Bronchial epithelial cell (primary cell): Measurements from ENCODE around the gene TMEM87B. TPM values are rescaled to one million over a fixed set of nuclear protein-coding genes. Genes with fewer than 3 reads are reported as not detected.
"Not testable (repeated sequence)": the region's sequence is repeated elsewhere in the genome, so short reads cannot be mapped to it uniquely, and the experiment has no call there.

ENCODE experiments used
- DNase-seq: peaks from one replicate; pipeline ENCODE4 v3.0.0-alpha.2; 2010; ENCODE audit warnings: low read depth
- FAIRE-seq: peaks from 2 replicates; lab custom pipeline; 2011; peaks lifted over from hg19 to GRCh38; lab: Jason Lieb, UNC
- H3K27me3 ChIP-seq: 2 replicates; pipeline ENCODE4 v1.5.1; 2011; ENCODE audit warnings: low read length; ENCODE audit not compliant: control insufficient read depth, insufficient read depth
- H3K36me3 ChIP-seq: 2 replicates; pipeline ENCODE4 v1.5.1; 2011; ENCODE audit warnings: low read length; ENCODE audit not compliant: control insufficient read depth, insufficient read depth
- H3K4me3 ChIP-seq: 2 replicates; pipeline ENCODE4 v1.5.1; 2011; ENCODE audit warnings: mild to moderate bottlenecking, low read depth, low read length, control low read depth
- total RNA-seq: library from RNA; depleted of rRNA; stranded (reverse); fragments of >200 nt; gene quantifications from 2 replicates; pipeline ENCODE4 v1.2.1, GENCODE V29; 2014
- TF ChIP-seq, protein P1 (sequence below): IDR thresholded peaks from 2 replicates; pipeline ENCODE4 v1.5.1; 2011; ENCODE audit warnings: mild to moderate bottlenecking, moderate library complexity, low read length, control low read depth, inconsistent platforms; ENCODE audit not compliant: insufficient read depth, severe bottlenecking

Gene TMEM87B
- total RNA-seq, 1 donor from 2014 or later: 37.1 TPM

DNA sequence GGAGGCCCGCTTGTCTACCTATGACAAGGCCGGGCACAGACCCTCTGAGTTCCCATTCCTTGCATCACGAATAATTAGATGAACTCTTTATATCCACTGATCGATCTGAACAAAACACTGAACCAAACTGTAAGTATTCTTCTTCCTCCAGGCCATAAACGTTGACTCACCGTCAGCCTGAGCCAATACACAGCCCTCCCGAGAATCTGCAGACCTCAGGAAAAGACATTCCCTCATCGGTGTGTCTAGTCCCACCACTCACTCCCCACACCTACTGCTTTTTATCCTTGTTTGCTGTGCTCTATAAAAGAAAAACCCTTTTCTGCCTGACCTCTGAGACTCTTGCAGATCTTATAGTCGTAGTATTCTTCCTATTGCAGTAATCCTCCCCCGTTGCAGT, 41.0 kb downstream of the TMEM87B start:
- TF ChIP-seq, protein P1, sequence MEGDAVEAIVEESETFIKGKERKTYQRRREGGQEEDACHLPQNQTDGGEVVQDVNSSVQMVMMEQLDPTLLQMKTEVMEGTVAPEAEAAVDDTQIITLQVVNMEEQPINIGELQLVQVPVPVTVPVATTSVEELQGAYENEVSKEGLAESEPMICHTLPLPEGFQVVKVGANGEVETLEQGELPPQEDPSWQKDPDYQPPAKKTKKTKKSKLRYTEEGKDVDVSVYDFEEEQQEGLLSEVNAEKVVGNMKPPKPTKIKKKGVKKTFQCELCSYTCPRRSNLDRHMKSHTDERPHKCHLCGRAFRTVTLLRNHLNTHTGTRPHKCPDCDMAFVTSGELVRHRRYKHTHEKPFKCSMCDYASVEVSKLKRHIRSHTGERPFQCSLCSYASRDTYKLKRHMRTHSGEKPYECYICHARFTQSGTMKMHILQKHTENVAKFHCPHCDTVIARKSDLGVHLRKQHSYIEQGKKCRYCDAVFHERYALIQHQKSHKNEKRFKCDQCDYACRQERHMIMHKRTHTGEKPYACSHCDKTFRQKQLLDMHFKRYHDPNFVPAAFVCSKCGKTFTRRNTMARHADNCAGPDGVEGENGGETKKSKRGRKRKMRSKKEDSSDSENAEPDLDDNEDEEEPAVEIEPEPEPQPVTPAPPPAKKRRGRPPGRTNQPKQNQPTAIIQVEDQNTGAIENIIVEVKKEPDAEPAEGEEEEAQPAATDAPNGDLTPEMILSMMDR: no peak
- DNase-seq (no peak), FAIRE-seq (no peak)

DNA sequence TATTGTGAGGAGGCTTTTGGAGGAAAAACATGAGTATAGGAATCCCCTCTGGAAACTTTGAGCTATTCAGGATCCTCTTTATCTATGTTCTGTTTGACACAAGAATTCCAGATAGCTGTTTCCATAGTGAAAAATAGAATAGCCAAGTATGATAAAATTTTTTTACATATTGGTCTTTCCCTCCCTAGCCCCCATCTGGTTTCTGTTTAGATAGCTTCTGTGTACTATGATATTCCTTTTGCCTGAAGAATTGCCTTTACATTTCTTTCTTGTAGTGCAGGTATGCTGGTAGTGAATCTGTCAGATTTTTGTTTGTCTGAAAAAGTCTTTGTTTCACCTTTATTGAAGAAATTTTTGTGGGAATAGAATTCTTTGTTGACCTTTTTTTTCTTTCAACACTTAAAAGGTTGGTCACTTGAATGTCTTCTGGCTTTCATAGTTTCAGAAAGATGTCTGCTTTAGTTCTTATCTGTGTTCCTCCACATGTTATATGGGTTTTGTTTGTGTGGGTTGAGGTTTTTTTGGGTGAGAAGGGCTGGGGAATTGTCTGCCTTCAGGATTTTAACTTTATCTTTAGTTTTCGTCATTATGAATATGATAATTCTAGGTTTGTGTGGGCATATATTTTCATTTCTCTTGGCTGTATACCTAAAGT, 53.2 kb downstream of the TMEM87B start:
- H3K4me3 ChIP-seq: no peak overlapping the region
- FAIRE-seq: no peak
- H3K27me3 ChIP-seq: no peaks in the 10 kb centered on the region
- peaks cover 10% of the 10 kb centered on the region for H3K36me3 ChIP-seq
- DNase-seq: no peak
- TF ChIP-seq, protein P1: no peak

More for the DNA sequence above, 41.0 kb downstream of the TMEM87B start:
- Histone ChIP-seq H3K36me3 (peaks cover 6% of the 10 kb centered on the region), H3K27me3 (no peaks in the 10 kb centered on the region), H3K4me3 (no peak overlapping the region)

DNA sequence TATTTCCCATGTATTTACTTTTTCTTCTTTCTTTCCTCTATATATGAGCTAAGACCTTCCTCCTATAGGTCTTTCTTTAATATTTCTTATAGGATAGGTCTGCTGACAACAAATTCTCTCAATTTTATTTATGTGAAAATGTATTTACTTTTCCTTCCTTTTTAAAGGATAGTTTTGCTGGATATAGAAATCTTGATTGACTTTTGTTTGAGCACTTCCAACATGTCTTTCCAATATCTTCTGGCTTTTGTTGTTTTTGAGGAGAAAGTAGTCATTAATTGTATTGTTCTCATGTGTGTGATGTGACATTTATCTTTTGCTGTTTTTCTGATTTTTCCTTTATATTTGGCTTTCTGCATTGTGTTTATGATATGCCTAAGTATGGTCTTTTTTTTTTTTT, 54.2 kb downstream of the TMEM87B start:
- DNase-seq: no peak
- no peaks in the 10 kb centered on the region for H3K27me3 ChIP-seq
- TF ChIP-seq, protein P1: no peak
- H3K4me3 ChIP-seq: no peak overlapping the region
- FAIRE-seq: no peak
- H3K36me3 ChIP-seq: peaks cover 10% of the 10 kb centered on the region

DNA sequence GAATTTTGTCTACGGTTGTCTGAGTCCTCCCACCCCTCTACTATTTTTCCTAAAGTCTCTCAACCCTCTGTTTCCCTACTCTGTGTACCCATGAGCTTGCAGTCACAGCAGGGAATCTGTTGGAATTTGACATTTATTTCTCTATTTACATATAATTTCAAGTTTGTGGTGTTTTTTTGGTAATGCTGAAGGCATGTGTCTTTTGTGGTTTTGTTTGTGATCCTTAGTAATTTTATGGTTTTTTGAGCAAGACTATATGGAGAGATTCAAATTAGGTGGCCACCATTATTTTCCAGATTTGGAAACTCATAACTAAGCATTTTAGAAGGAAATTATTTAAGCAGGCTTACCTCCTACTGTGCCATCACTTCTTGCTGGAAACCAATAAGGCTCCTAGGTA, 55.9 kb downstream of the TMEM87B start:
- no peak overlapping the region for H3K4me3 ChIP-seq
- DNase-seq (no peak), FAIRE-seq (no peak)
- H3K36me3 ChIP-seq: peaks cover 7% of the 10 kb centered on the region
- H3K27me3 ChIP-seq: no peaks in the 10 kb centered on the region
- TF ChIP-seq, protein P1: no peak

DNA sequence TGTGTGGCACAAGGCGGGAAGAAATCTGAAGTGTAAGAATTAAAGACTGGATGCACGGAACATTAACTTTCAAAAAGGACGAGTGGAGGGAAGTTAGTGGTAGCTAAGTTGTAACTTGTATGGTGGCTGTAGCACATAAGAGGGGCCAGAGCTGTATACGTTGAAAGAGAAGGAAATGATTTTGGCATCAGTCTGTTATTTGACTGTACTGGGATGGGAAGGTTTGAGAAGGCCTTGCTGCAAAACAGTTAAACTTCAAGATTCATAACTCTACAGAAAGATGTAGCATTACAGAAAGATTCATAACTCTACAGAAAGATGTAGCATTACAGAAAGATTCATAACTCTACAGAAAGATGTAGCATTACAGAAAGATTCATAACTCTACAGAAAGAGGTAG, 58.3 kb downstream of the TMEM87B start:
- not testable (repeated sequence) for H3K4me3 ChIP-seq, H3K27me3 ChIP-seq, FAIRE-seq, H3K36me3 ChIP-seq, DNase-seq

DNA sequence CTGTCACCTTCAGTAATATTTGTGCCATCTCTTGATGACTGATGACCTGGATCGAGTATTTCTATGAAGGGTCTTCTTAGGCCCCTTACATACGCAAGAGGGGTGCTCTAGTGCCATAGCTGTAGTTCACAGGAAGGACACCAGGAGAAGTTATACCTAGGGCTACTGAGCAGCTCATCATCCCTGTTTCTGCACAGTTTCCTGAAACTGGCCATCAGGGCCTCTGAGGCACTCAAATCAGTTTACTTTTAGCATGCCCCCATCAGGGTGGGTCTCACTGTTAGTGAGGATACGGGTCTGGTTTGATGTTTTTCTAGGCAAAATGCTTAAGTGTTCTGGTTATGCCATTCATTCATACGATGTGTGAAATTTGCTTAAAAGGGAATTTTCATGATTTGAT, 63.1 kb downstream of the TMEM87B start:
- Histone ChIP-seq H3K4me3 (no peak overlapping the region), H3K27me3 (no peaks in the 10 kb centered on the region), H3K36me3 (peaks cover 5% of the 10 kb centered on the region)
- TF ChIP-seq, protein P1: peak; percentile 7
- DNase-seq (no peak), FAIRE-seq (no peak)
